Activated B cell treated with CpG ODN at 0.5 μM for 24 hours (primary cell): ENCODE results near the gene SRXN1. TPM values are rescaled to one million over a fixed set of nuclear protein-coding genes. Genes with fewer than 3 reads are reported as not detected.

Experiments used
- ATAC-seq: fragments of 200-7000 bp; cut with Tn5 transposase; one replicate; pipeline ENCODE4 v1.10.0; 2021; ENCODE audit warnings: low read depth, mild to moderate bottlenecking, moderate library complexity
- CTCF ChIA-PET: fragments of 350-600 bp; sonication (Branson Sonifier 250); formaldehyde crosslinking; loops from one replicate; lab custom pipeline; 2021; ENCODE audit warnings: antibody characterized with exemption; lab: Charles Lee
- POLR2A ChIA-PET: fragments of 350-600 bp; sonication (Branson Sonifier 250); formaldehyde crosslinking; loops from one replicate; lab custom pipeline; 2021; ENCODE audit warnings: antibody characterized with exemption; lab: Charles Lee
- DNase-seq: peaks from one replicate; pipeline ENCODE4 v3.0.0; 2022
- H3K27ac Mint-ChIP-seq: one replicate; pipeline ENCODE4 v1.8.0; 2020; ENCODE audit warnings: mixed read lengths
- H3K27me3 Mint-ChIP-seq: one replicate; pipeline ENCODE4 v1.8.0; 2021; ENCODE audit warnings: mixed read lengths
- H3K36me3 Mint-ChIP-seq: one replicate; pipeline ENCODE4 v1.8.0; 2021; ENCODE audit warnings: low read depth, mixed read lengths
- H3K4me1 Mint-ChIP-seq: one replicate; pipeline ENCODE4 v1.8.0; 2021; ENCODE audit warnings: mixed read lengths
- H3K4me3 Mint-ChIP-seq: one replicate; pipeline ENCODE4 v1.8.0; 2020; ENCODE audit warnings: mild to moderate bottlenecking, mixed read lengths
- H3K9me3 Mint-ChIP-seq: one replicate; pipeline ENCODE4 v1.8.0; 2020; ENCODE audit warnings: mixed read lengths
- CTCF ChIP-seq: fragments of 200-600 bp; IDR thresholded peaks from one replicate; pipeline ENCODE4 v1.8.0; 2022; ENCODE audit warnings: antibody characterized with exemption, mild to moderate bottlenecking
- intact Hi-C: fragments of 100-400 bp; cut with micrococcal nuclease; formaldehyde crosslinking; loops from one replicate; pipeline ENCODE4 v1.15.1; 2024
- total RNA-seq: library from RNA; stranded (reverse); gene quantifications from 2 replicates; pipeline ENCODE4 v1.2.3, GENCODE V29; 2022

The SRXN1 gene
- total RNA-seq = 6.1 and 7.4 TPM in 2 replicates

GRCh38 chr20:653110-653589 is at the start of gene SRXN1:
SRXN1 (minus strand) TSS chr20:653200; CDS start chr20:653185, 15 bp downstream.
- peak; percentile 94 for ATAC-seq
- DNase-seq = peak; percentile 84
- Mint-ChIP-seq H3K4me1 (peaks cover 23% of the 10 kb centered on the region), H3K9me3 (no peaks in the 10 kb centered on the region), H3K27me3 (peaks cover 8% of the 10 kb centered on the region), H3K36me3 (peaks cover 8% of the 10 kb centered on the region), H3K4me3 (peak within 1 kb of the TSS; percentile 81), H3K27ac (peak within 1 kb of the TSS; percentile 67)
- intact Hi-C loops = loop anchor here (1.0 kb wide), 2 partner anchors 75 to 110 kb away; partner anchors contain the start of gene CSNK2A1
- TF ChIP-seq CTCF = no peak
- POLR2A ChIA-PET = no interaction called here
- CTCF ChIA-PET = no interaction called here

- no peak overlapping the region for H3K27ac Mint-ChIP-seq
- ATAC-seq = no peak
- no peaks in the 10 kb centered on the region for H3K4me1 Mint-ChIP-seq
- no peaks in the 10 kb centered on the region for H3K36me3 Mint-ChIP-seq
- H3K27me3 Mint-ChIP-seq = peaks cover 15% of the 10 kb centered on the region
- ChIA-PET CTCF (no interaction called here), POLR2A (no interaction called here)
- no peak for DNase-seq
- no peaks in the 10 kb centered on the region for H3K9me3 Mint-ChIP-seq
- no peak for TF ChIP-seq CTCF
- no peak overlapping the region for H3K4me3 Mint-ChIP-seq
- intact Hi-C loops = no loop called here
Measured at GRCh38 chr20:701401-702129, 48.6 kb upstream of the SRXN1 start.

GRCh38 chr20:699811-700338 is 46.9 kb upstream of the SRXN1 start:
- H3K4me3 Mint-ChIP-seq = no peak overlapping the region
- no peaks in the 10 kb centered on the region for H3K36me3 Mint-ChIP-seq
- no peaks in the 10 kb centered on the region for H3K4me1 Mint-ChIP-seq
- ATAC-seq (no peak), DNase-seq (no peak)
- POLR2A ChIA-PET = no interaction called here
- TF ChIP-seq CTCF = no peak
- CTCF ChIA-PET = no interaction called here
- no peak overlapping the region for H3K27ac Mint-ChIP-seq
- intact Hi-C loops = no loop called here
- no peaks in the 10 kb centered on the region for H3K9me3 Mint-ChIP-seq
- H3K27me3 Mint-ChIP-seq = peaks cover 17% of the 10 kb centered on the region

- H3K4me1 Mint-ChIP-seq = no peaks in the 10 kb centered on the region
- ChIA-PET POLR2A (no interaction called here), CTCF (no interaction called here)
- no peak overlapping the region for H3K4me3 Mint-ChIP-seq
- no peak for TF ChIP-seq CTCF
- peaks cover 17% of the 10 kb centered on the region for H3K27me3 Mint-ChIP-seq
- DNase-seq (no peak), ATAC-seq (no peak)
- no peaks in the 10 kb centered on the region for H3K36me3 Mint-ChIP-seq
- H3K27ac Mint-ChIP-seq = no peak overlapping the region
- intact Hi-C loops = no loop called here
- H3K9me3 Mint-ChIP-seq = no peaks in the 10 kb centered on the region
Measured at GRCh38 chr20:699342-699741, 46.3 kb upstream of the SRXN1 start.

- Mint-ChIP-seq H3K36me3 (no peaks in the 10 kb centered on the region), H3K4me3 (no peak overlapping the region), H3K27me3 (peaks cover 18% of the 10 kb centered on the region), H3K4me1 (no peaks in the 10 kb centered on the region), H3K9me3 (no peaks in the 10 kb centered on the region), H3K27ac (no peak overlapping the region)
- intact Hi-C loops = no loop called here
- ATAC-seq (no peak), DNase-seq (no peak)
- ChIA-PET POLR2A (no interaction called here), CTCF (no interaction called here)
- no peak for TF ChIP-seq CTCF
Measured at GRCh38 chr20:698276-698675, 45.3 kb upstream of the SRXN1 start.
